ENCODE data around the gene MZT2B. TPM values are rescaled to one million over a fixed set of nuclear protein-coding genes. Genes with fewer than 3 reads are reported as not detected.
"Not testable (repeated sequence)": the region's sequence is repeated elsewhere in the genome, so short reads cannot be mapped to it uniquely, and the experiment has no call there.

MZT2B gene
- total RNA-seq, 2 donors from 2014 or later = 161 to 195 TPM

- H3K9me3 ChIP-seq; H3K27me3 ChIP-seq (replicated peaks; ENCODE audit: insufficient read depth); H3K4me3 ChIP-seq; H3K4me1 ChIP-seq (replicated peaks); intact Hi-C loops (cut with DNase I); DNase-seq (ENCODE audit: low spot score); H3K27ac ChIP-seq; H3K36me3 ChIP-seq: not testable (repeated sequence)
- WGBS = 83% methylated on average over 9 of the region's 15 CpGs
Measured at GRCh38 chr2:130230907-130231306, 48.8 kb downstream of the MZT2B start.

- Histone ChIP-seq H3K27ac (no peak overlapping the region), H3K27me3 (replicated peaks; ENCODE audit: insufficient read depth) (no peaks in the 10 kb centered on the region), H3K4me3 (no peak overlapping the region), H3K36me3 (no peaks in the 10 kb centered on the region), H3K4me1 (replicated peaks) (no peaks in the 10 kb centered on the region), H3K9me3 (no peaks in the 10 kb centered on the region)
- no peak for DNase-seq (ENCODE audit: low spot score)
- TF ChIP-seq POLR2AphosphoS5 (IDR thresholded peaks at IDR 0.05) (no peak), CTCF (IDR thresholded peaks at IDR 0.05) (no peak), POLR2A (IDR thresholded peaks at IDR 0.05) (no peak)
- 73% methylated on average over 12 of the region's 12 CpGs for WGBS
- intact Hi-C loops (cut with DNase I) = no loop called here
Measured at GRCh38 chr2:130231656-130232055, 49.6 kb downstream of the MZT2B start.

- H3K27ac ChIP-seq; H3K9me3 ChIP-seq; H3K4me3 ChIP-seq; intact Hi-C loops (cut with DNase I); H3K27me3 ChIP-seq (replicated peaks; ENCODE audit: insufficient read depth); H3K36me3 ChIP-seq; DNase-seq (ENCODE audit: low spot score); H3K4me1 ChIP-seq (replicated peaks): not testable (repeated sequence)
- WGBS = 82% methylated on average over 2 of the region's 2 CpGs
Measured at GRCh38 chr2:130233066-130233465, 51.0 kb downstream of the MZT2B start.

GRCh38 chr2:130239581-130239980, 57.5 kb downstream of the MZT2B start:
- H3K4me3 ChIP-seq; DNase-seq (ENCODE audit: low spot score); H3K27ac ChIP-seq; intact Hi-C loops (cut with DNase I); H3K9me3 ChIP-seq; H3K27me3 ChIP-seq (replicated peaks; ENCODE audit: insufficient read depth); H3K36me3 ChIP-seq; H3K4me1 ChIP-seq (replicated peaks): not testable (repeated sequence)
- 71% methylated on average over 6 of the region's 6 CpGs for WGBS

Other genes with a start within 250 kb of the MZT2B start
- 1 to 10 TPM in 1 of 2 donors, under 1 TPM in 1; 0.87 to 2.4 TPM for gene RAB6C, start 202.6 kb upstream of the MZT2B start, total RNA-seq
- 10 to 100 TPM in 1 of 2 donors, 1 to 10 TPM in 1; 2.5 to 14.5 TPM for gene POTEF, start 53.0 kb upstream of the MZT2B start, total RNA-seq
- gene CCDC74B, start 37.1 kb upstream of the MZT2B start, total RNA-seq = 10 to 100 TPM; 21.7 to 31.2 TPM
- 10 to 100 TPM; 38.1 to 74.5 TPM for gene SMPD4, start 660 bp upstream of the MZT2B start, total RNA-seq
- 10 to 100 TPM in 1 of 2 donors, not detected in 1; 32.6 TPM for gene TUBA3E, start 16.2 kb downstream of the MZT2B start, total RNA-seq
- 100 to 1,000 TPM in 1 of 2 donors, 10 to 100 TPM in 1; 71.4 to 106 TPM for gene IMP4, start 160.6 kb downstream of the MZT2B start, total RNA-seq
- 10 to 100 TPM; 37.1 to 93.6 TPM for gene PTPN18, start 173.8 kb downstream of the MZT2B start, total RNA-seq